Activated CD4-positive, CD25-positive, alpha-beta regulatory T cell treated with anti-CD3 and anti-CD28 coated beads, Interleukin-2, amount 50 U/mL, for 16 hours (primary cell): ENCODE measurements around the gene RAP2B.
"Not testable (repeated sequence)": the region's sequence is repeated elsewhere in the genome, so short reads cannot be mapped to it uniquely, and the experiment has no call there.

Experiments
- DNase-seq: peaks from one replicate; pipeline ENCODE4 v3.0.0-alpha.2; 2020; ENCODE audit warnings: low read depth, low spot score

Gene RAP2B

DNA sequence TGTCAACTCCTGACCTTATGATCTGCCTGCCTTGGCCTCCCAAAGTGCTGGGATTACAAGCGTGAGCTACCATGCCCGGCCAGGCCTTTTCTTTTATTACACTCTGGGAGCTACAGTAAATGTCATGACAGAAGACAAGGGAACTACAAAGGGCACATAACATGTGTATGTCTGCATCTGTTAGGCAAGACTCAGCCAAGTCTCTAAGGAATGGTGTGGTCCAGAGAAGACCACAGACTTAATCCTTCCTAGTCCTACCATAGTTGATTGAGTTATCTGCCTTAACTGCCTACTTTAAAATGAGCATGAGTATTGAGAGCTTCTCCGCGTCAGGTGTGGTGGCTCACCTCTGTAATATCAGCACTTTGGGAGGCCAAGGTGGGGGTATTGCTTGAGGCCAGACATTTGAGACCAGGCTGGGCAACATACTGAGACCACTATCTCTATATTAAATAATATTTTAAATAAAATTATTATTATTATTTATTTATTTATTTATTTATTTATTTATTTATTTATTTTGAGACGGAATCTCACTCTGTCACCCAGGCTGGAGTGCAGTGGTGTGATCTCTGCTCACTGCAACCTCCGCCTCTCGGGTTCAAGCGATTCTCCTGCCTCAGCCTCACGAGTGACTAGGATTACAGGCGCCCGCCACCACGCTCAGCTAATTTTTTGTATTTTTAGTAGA is 31.9 kb downstream of the RAP2B start:
- DNase-seq: not testable (repeated sequence)

DNA sequence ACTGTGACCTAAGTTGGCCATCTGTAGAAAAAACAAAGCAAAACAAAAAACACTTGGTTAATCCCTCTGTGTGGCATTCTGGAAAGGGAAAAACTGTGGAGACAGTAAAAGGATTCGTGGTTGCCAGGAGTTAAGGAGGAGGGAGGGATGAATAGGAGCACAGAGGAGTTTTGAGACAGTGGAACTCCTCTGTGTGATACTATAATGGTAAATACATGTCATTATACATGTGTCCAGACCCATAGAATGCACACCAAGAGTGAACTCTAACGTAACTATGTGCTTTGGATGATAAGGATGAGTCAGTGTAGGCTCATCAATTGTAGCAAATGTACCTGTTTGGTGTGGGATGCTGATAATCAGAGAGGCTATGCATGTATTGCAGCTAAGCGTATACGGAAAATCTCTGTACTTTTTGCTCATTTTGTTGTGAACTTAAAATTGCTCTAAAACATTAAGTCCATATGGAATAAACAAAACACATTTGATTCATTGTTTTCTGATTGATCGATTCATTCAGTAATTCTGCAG is 33.4 kb downstream of the RAP2B start:
- DNase-seq: no peak

DNA sequence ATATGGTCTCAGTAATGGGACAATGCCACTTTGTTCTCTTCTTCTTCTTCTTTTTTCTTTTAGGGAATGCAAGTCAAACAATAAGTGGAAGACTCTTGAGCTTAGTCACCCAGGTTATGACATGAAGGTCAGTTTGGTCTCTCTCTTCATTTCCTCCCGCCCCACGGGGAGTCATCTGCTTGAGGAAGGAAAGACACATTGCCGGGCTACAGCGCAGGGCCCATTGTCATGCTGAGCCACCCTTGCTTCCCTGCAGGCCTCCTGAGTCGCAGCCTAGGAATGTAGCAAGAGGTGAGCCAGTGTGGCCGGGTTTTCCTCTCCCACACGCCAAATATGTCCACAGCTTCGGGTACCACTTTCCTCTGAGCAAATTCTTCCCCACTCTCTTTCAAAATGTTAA is 47.6 kb downstream of the RAP2B start:
- no peak for DNase-seq

DNA sequence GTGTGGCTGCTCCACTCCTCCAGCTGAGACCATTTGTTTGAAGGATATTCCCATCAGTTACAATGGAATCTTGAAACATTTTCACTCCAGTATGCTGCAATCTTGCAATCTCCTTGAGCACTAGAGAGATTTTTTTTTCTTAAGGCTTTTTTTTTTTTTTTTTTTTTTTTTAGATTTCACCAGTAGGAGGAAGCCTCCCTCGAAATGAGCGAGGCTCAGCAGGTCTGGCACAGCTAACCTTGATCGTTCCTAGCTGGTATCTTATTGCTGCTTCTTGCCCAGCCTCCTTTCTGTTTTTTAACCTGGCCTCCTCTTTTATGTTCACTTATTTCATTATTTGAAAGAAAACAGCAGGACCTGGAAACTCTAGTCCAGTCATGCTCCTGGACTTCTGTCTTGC is 48.1 kb downstream of the RAP2B start:
- no peak for DNase-seq

DNA sequence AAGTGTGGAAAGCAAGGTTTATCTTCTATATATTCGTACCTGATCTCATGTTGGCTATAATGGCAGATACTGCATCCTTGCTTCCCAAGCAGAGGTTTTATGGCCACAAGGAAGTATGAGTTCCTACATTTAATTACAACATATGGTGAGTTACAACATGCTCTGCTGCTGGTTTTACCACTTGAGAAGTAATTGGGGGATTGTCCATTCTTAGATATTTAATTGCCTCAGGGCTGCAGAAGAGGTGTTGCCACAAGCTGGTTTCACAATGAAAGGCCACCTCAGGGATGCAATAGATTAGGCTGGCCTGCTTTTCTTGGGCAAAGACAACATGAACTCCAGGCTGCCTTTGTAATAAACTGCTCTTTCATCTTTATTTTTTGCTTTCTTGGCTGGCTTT is 48.6 kb downstream of the RAP2B start:
- no peak for DNase-seq

DNA sequence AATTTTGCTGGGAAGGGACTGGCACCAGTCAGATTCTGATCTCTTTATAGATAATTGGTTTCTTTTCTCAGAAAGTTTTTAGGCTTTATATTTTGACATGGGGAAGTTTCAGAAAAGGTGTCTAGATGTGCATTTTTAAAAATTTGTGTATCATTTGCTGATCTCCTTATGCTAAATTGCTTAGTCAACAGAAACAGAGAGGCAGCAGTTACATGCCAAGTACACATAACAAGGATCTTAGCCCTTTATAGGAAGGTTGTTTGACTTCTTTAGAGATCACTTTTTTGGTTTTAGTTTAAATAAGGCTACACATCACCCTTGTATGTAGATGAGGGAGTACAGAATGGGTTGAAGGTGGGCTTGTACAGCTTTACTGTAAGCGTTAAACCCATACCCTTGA is 53.5 kb downstream of the RAP2B start:
- no peak for DNase-seq

DNA sequence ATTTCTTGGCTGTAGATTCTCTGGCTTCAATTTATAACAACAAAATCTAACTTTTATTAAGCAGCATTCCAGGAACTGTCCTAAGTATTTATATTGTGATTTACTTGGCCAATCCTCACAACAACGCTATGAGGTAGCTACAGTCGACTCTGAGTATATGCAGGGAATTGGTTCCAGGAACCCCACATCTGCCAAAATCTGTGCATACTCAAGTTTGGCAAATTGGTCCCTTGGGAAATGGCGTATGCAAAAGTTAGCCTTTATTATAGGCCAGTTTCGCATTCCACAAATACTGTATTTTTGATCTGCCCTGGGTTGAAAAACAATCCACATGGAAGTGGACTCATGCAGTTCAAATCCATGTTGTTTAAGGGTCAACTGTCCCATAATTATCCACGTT is 53.9 kb downstream of the RAP2B start:
- no peak for DNase-seq

DNA sequence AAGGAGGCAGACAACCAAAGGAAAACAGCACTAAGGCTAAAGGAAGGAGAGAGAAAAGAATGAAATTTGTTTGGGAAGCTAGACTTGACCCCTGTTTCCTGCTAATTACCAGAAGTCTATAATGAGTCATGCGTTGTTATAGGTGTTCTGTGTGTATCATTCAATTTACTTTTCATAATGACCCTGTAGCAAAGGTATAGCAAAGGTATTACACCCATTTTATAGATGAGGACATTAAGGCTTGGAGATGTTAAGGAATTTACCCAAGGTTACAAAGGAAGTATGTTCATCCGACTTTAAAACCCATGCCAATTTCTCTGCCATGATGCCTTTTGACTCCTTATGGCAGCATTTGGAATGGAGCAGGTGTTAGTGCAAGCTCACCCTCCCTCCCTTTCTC is 54.9 kb downstream of the RAP2B start:
- no peak for DNase-seq

DNA sequence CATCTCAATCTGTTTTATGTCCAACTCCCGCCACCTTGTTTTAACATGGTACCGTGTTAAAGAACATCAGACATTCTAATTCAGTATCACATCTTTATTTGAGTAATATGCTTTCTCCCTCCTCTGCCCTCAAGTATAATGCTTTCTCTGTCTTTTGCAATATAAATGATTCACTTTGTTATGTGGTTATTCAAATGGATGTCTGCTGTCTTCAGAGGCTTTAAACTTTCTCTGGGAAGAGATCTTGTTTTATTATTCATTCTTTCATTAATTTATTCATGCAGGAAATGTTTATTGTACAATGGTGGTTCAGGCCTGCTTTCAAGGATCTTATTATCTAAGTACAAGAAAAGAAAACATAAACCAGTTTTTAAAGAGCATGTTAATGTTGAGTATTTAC is 57.1 kb downstream of the RAP2B start:
- DNase-seq: no peak
